Mesenchymal stem cell (in vitro differentiated cells and primary cell): ENCODE results near the gene KCTD17.

Experiments used
- DNase-seq: peaks from one replicate; pipeline ENCODE4 v3.0.0-alpha.2; 2013
- H2AFZ ChIP-seq: one replicate; pipeline ENCODE4 v1.6.1; 2013; ENCODE audit warnings: low read depth, mild to moderate bottlenecking, control low read depth, inconsistent platforms, low read length, moderate library complexity
- H2AK5ac ChIP-seq: 2 replicates; pipeline ENCODE4 v1.6.1; 2013; ENCODE audit warnings: low read length, moderate library complexity, mild to moderate bottlenecking, inconsistent platforms; ENCODE audit not compliant: severe bottlenecking
- H2BK120ac ChIP-seq: one replicate; pipeline ENCODE4 v1.6.1; 2013; ENCODE audit warnings: low read depth, mild to moderate bottlenecking, inconsistent platforms, low read length, moderate library complexity
- H2BK12ac ChIP-seq, 2 experiments: one replicate each; pipeline ENCODE4 v1.6.1; 2013; ENCODE audit warnings: inconsistent platforms in 2 of 2, low read length in 2 of 2, mild to moderate bottlenecking in 2 of 2, moderate library complexity in 2 of 2, control low read depth in 1 of 2
- H2BK15ac ChIP-seq: one replicate; pipeline ENCODE4 v1.6.1; 2013; ENCODE audit warnings: mild to moderate bottlenecking, low read depth, inconsistent platforms; ENCODE audit not compliant: poor library complexity, severe bottlenecking
- H2BK5ac ChIP-seq: 2 replicates; pipeline ENCODE4 v1.6.1; 2013; ENCODE audit warnings: low read depth, mild to moderate bottlenecking, low read length, control low read depth, inconsistent platforms; ENCODE audit not compliant: poor library complexity, severe bottlenecking
- H3K14ac ChIP-seq, 2 experiments: one replicate each; pipeline ENCODE4 v1.6.1; 2013; ENCODE audit warnings: inconsistent platforms in 2 of 2, low read length in 2 of 2, control low read depth in 1 of 2, mild to moderate bottlenecking in 1 of 2, moderate library complexity in 1 of 2
- H3K18ac ChIP-seq, 2 experiments: one replicate each; pipeline ENCODE4 v1.6.1; 2013; ENCODE audit warnings: inconsistent platforms in 2 of 2, low read length in 2 of 2, control low read depth in 1 of 2, low read depth in 1 of 2, mild to moderate bottlenecking in 1 of 2
- H3K23ac ChIP-seq, 2 experiments: one replicate each; pipeline ENCODE4 v1.6.1; 2013; ENCODE audit warnings: inconsistent platforms in 2 of 2, low read length in 2 of 2, mild to moderate bottlenecking in 2 of 2, moderate library complexity in 2 of 2, control low read depth in 1 of 2
- H3K27ac ChIP-seq: 2 replicates; pipeline ENCODE4 v1.5.1; 2013; ENCODE audit warnings: mild to moderate bottlenecking, moderate library complexity, low read length, control low read depth, inconsistent platforms; ENCODE audit not compliant: poor library complexity, severe bottlenecking
- H3K27me3 ChIP-seq, 2 experiments: 2 replicates each; pipeline versions ENCODE4 v1.6.1 to v1.7.0; 2013; ENCODE audit warnings: low read length in 2 of 2, mild to moderate bottlenecking in 2 of 2, moderate library complexity in 2 of 2, control low read depth in 1 of 2, inconsistent platforms in 1 of 2; ENCODE audit not compliant: control insufficient read depth in 1 of 2, insufficient read depth in 1 of 2
- H3K36me3 ChIP-seq, 2 experiments: 2 replicates each; pipeline versions ENCODE4 v1.6.1 to v1.7.0; 2013; ENCODE audit warnings: low read length in 2 of 2, control low read depth in 1 of 2, inconsistent platforms in 1 of 2, low read depth in 1 of 2, mild to moderate bottlenecking in 1 of 2; ENCODE audit not compliant: insufficient read depth in 2 of 2, control insufficient read depth in 1 of 2
- H3K4ac ChIP-seq, 2 experiments: one replicate each; pipeline ENCODE4 v1.6.1; 2013; ENCODE audit warnings: inconsistent platforms in 2 of 2, low read length in 2 of 2, mild to moderate bottlenecking in 2 of 2, moderate library complexity in 2 of 2, control low read depth in 1 of 2, low read depth in 1 of 2
- H3K4me1 ChIP-seq: 2 replicates; pipeline ENCODE4 v1.6.1; 2013; ENCODE audit warnings: low read depth, low read length, control low read depth; ENCODE audit not compliant: control insufficient read depth, insufficient read depth
- H3K4me2 ChIP-seq: 2 replicates; pipeline ENCODE4 v1.6.1; 2013; ENCODE audit warnings: low read length, mild to moderate bottlenecking, inconsistent platforms; ENCODE audit not compliant: poor library complexity, severe bottlenecking
- H3K4me3 ChIP-seq, 2 experiments: 2 replicates each; pipeline versions ENCODE4 v1.5.1 to v1.7.0; 2013; ENCODE audit warnings: low read length in 2 of 2, mild to moderate bottlenecking in 2 of 2, control low read depth in 1 of 2, low read depth in 1 of 2; ENCODE audit not compliant: insufficient read depth in 1 of 2
- H3K79me1 ChIP-seq: replicated peaks from 2 replicates; pipeline ENCODE4 v1.6.1; 2013; ENCODE audit warnings: mild to moderate bottlenecking, control low read depth, low read length, inconsistent platforms; ENCODE audit not compliant: poor library complexity, severe bottlenecking
- H3K9ac ChIP-seq: 2 replicates; pipeline ENCODE4 v1.7.0; 2013; ENCODE audit warnings: mild to moderate bottlenecking, low read length, moderate library complexity
- H3K9me3 ChIP-seq: 2 replicates; pipeline ENCODE4 v1.7.0; 2013; ENCODE audit warnings: mild to moderate bottlenecking, low read length; ENCODE audit not compliant: control insufficient read depth
- H4K8ac ChIP-seq: one replicate; pipeline ENCODE4 v1.6.1; 2013; ENCODE audit warnings: inconsistent platforms, mild to moderate bottlenecking, low read length, moderate library complexity
- H4K91ac ChIP-seq: one replicate; pipeline ENCODE4 v1.6.1; 2013; ENCODE audit warnings: mild to moderate bottlenecking, low read length, inconsistent platforms
- WGBS: methylation state at CpG from one replicate; pipeline ENCODE4 v1.1.7; 2013; ENCODE audit warnings: mixed read lengths; 5-methylcytosine and 5-hydroxymethylcytosine counted together

The KCTD17 gene

DNA sequence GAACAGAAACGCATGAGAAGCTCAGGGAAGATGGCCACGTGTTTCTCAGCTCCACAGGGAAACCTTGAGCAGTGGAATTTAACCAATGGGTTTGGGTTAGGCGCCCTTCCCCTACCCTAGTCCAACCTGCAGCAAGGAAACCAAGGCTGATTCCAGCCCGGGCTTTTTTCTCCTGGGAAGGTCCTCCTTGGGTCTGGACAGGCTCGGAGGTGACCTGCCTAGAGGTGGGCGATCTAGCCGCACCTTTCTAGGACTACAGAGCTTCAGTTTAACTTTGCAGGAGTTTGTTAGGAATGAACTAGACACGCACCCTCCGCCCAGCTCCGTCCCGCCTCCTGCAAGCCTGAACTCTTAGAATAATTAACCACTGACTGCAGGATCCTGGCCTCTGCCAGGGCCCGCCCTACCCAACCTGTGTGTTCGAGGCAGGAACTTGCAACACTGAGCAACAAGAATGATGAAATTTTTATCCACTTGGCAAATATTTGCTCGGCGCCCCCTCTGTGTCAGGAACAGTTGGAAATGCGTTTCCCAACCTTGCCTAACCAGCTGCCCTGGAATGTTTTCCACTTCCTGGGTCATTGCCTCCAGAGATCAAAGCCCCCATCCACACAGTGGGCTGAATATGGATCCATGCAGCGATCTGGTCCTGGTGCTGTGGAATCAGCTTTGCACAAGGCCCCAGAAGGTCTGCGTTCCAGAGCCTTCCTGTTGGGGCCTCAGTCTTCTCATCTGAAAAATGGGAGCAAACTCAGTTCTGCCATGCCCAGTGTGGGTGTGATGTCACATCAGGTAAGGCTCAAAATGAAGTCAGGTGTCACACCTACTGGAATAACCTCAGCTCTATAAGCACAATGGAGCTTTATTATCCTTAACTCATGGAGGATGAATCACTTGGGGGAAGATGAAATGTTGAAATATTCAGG lies 18.7 kb upstream of the KCTD17 start:
- Histone ChIP-seq H3K27me3 (peaks cover 5 to 29% of the 10 kb centered on the region in 2 experiments), H3K27ac (peak overlapping the region; percentile 85), H3K4me2 (peak overlapping the region; percentile 78), H3K14ac (no peak overlapping the region), H3K9ac (no peak overlapping the region), H2AK5ac (peak overlapping the region; percentile 51), H3K4me1 (peaks cover 28% of the 10 kb centered on the region), H3K4me3 (no peak overlapping the region), H3K9me3 (no peaks in the 10 kb centered on the region), H3K23ac (no peak overlapping the region), H2BK120ac (no peak overlapping the region), H2AFZ (no peak overlapping the region), H4K91ac (no peak overlapping the region), H3K4ac (no peak overlapping the region), H2BK5ac (peak overlapping the region; percentile 47), H3K18ac (no peak overlapping the region), H3K36me3 (peaks cover 16 to 22% of the 10 kb centered on the region in 2 experiments), H3K79me1 (peaks cover 11% of the 10 kb centered on the region), H2BK15ac (no peak overlapping the region), H2BK12ac (no peak overlapping the region), H4K8ac (no peak overlapping the region)
- peak; percentile 63 for DNase-seq
- 78% methylated on average over 18 of the region's 18 CpGs for WGBS

DNA sequence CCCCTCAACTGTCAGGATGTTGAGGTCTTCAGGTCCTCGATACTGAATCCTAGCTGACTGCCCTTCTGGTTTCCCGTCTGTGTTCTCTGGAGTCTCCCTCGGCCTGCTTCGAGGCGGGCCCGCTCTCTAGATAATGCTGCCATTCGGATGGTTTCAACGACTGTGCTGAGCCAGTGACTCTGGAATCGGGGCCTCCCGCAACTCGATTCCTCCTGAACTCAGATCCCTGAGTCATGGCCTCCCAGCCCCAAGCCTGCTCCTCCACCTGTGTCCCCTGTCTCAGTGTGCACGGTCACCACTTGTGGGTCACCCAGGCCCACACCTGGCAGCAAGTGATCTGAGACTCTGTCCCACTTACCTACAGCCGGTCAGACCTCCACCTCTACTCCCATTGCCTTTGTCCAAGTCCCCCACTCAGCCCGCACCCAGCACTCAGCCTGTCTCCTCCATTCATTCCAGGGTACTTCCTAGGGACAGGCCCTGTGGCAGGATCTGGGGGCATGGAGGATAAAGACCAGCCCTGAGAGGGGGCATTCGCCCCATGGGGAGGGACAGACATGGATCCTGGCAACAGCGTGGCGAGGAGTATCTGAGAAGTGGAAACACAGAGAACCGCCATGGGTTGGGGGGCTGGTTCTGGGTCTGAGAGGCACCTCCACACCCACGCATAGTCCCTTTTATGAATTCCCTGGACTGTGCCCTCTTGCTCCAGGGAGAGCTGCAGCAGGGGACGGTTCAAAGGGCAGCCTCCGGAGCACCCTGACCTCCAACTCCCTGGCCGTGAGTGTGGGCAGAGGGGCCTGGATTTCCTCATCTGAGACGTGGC lies 17.7 kb upstream of the KCTD17 start:
- Histone ChIP-seq H2BK120ac (no peak overlapping the region), H3K18ac (no peak overlapping the region), H3K14ac (no peak overlapping the region), H3K9me3 (no peaks in the 10 kb centered on the region), H3K4me1 (peaks cover 28% of the 10 kb centered on the region), H3K27ac (no peak overlapping the region), H2AFZ (no peak overlapping the region), H3K79me1 (peaks cover 9% of the 10 kb centered on the region), H2AK5ac (peak overlapping the region; percentile 97), H3K4me3 (no peak overlapping the region), H3K36me3 (peaks cover 12 to 21% of the 10 kb centered on the region in 2 experiments), H3K9ac (no peak overlapping the region), H3K23ac (no peak overlapping the region), H3K27me3 (peaks cover 5 to 29% of the 10 kb centered on the region in 2 experiments), H3K4ac (no peak overlapping the region), H4K91ac (no peak overlapping the region), H2BK12ac (peak overlapping the region in 1 of 2 experiments; percentile 18), H2BK15ac (no peak overlapping the region), H2BK5ac (no peak overlapping the region), H4K8ac (peak overlapping the region; percentile 40), H3K4me2 (no peak overlapping the region)
- no peak for DNase-seq
- WGBS: 90% methylated on average over 22 of the region's 23 CpGs

DNA sequence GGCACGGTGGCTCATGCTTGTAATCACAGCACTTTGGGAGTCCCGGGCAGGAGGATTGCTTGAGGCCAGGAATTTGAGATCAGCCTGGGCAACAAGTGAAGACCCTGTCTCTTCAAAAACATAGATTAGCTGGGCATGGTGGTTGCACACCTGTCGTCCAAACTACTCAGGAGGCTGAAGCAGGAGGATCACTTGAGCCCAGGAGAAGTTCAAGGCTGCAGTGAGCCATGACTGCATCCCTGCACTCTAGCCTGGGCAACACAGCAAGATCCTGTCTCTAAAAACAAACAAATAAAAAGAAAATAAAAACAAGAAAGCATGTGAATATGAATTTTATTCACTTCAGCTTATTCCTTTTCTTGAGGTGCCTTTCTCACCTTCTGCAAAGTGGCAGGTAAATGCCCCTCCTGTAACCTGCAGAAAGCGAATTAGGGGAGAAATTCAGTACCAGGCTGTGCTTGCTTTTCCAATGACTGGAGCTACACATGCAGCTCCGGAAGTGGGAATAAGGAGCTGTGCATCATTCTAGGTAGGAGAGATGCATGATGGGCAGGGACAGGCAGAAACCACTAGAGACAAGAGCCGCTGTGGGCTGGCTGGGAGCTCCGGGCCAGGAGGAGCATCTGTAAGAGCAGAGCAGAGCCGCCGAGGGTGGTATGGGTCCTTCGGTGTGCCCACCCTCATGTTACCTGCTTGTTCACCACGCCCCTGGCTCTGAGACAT lies 14.7 kb upstream of the KCTD17 start:
- Histone ChIP-seq H3K14ac (no peak overlapping the region), H3K4ac (no peak overlapping the region), H3K36me3 (no peaks in the 10 kb centered on the region), H3K27me3 (peaks cover 5 to 29% of the 10 kb centered on the region in 2 experiments), H3K4me2 (no peak overlapping the region), H3K4me1 (peaks cover 19% of the 10 kb centered on the region), H2BK12ac (no peak overlapping the region), H3K9ac (no peak overlapping the region), H3K9me3 (no peaks in the 10 kb centered on the region), H2BK15ac (no peak overlapping the region), H3K79me1 (no peaks in the 10 kb centered on the region), H2BK120ac (no peak overlapping the region), H3K27ac (no peak overlapping the region), H3K23ac (no peak overlapping the region), H3K18ac (no peak overlapping the region), H4K91ac (no peak overlapping the region), H2BK5ac (no peak overlapping the region), H2AFZ (no peak overlapping the region), H4K8ac (no peak overlapping the region), H3K4me3 (no peak overlapping the region), H2AK5ac (no peak overlapping the region)
- DNase-seq: no peak
- 88% methylated on average over 11 of the region's 11 CpGs for WGBS
